Activated B cell treated with CpG ODN at 0.5 μM for 24 hours (primary cell): ENCODE data around the gene NIFK. TPM values are rescaled to one million over a fixed set of nuclear protein-coding genes. Genes with fewer than 3 reads are reported as not detected.

Experiments
- ATAC-seq: fragments of 200-7000 bp; cut with Tn5 transposase; one replicate; pipeline ENCODE4 v1.10.0; 2021; ENCODE audit warnings: low read depth, mild to moderate bottlenecking, moderate library complexity
- CTCF ChIA-PET: fragments of 350-600 bp; sonication (Branson Sonifier 250); formaldehyde crosslinking; loops from one replicate; lab custom pipeline; 2021; ENCODE audit warnings: antibody characterized with exemption; lab: Charles Lee
- POLR2A ChIA-PET: fragments of 350-600 bp; sonication (Branson Sonifier 250); formaldehyde crosslinking; loops from one replicate; lab custom pipeline; 2021; ENCODE audit warnings: antibody characterized with exemption; lab: Charles Lee
- DNase-seq: peaks from one replicate; pipeline ENCODE4 v3.0.0; 2022
- H3K27ac Mint-ChIP-seq: one replicate; pipeline ENCODE4 v1.8.0; 2020; ENCODE audit warnings: mixed read lengths
- H3K27me3 Mint-ChIP-seq: one replicate; pipeline ENCODE4 v1.8.0; 2021; ENCODE audit warnings: mixed read lengths
- H3K36me3 Mint-ChIP-seq: one replicate; pipeline ENCODE4 v1.8.0; 2021; ENCODE audit warnings: low read depth, mixed read lengths
- H3K4me1 Mint-ChIP-seq: one replicate; pipeline ENCODE4 v1.8.0; 2021; ENCODE audit warnings: mixed read lengths
- H3K4me3 Mint-ChIP-seq: one replicate; pipeline ENCODE4 v1.8.0; 2020; ENCODE audit warnings: mild to moderate bottlenecking, mixed read lengths
- H3K9me3 Mint-ChIP-seq: one replicate; pipeline ENCODE4 v1.8.0; 2020; ENCODE audit warnings: mixed read lengths
- intact Hi-C: fragments of 100-400 bp; cut with micrococcal nuclease; formaldehyde crosslinking; loops from one replicate; pipeline ENCODE4 v1.15.1; 2024
- total RNA-seq: library from RNA; stranded (reverse); gene quantifications from 2 replicates; pipeline ENCODE4 v1.2.3, GENCODE V29; 2022
- TF ChIP-seq, protein P1 (sequence below): fragments of 200-600 bp; IDR thresholded peaks from one replicate; pipeline ENCODE4 v1.8.0; 2022; ENCODE audit warnings: antibody characterized with exemption, mild to moderate bottlenecking

Gene NIFK
- total RNA-seq, 1 donor from 2014 or later: 86.4 TPM

DNA sequence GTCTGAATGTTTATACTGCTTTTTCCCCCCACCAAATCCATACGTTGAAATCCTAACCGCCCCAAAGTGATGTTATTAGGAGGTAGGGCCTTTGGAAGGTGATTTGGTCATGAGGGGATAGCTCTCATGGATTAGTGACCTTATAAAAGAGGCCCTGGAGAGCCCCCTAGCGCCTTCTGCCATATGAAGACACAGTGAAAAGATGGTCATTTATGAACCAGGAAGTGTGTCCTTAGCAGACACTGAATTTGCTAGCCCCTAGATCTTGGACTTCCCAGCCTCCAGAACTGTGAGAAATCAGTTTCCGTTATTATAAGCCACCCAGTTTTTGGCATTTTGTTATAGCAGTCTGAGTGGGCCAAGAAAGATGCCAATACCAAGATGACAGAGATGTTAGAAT, 11.5 kb upstream of the NIFK start:
- ATAC-seq (peak; percentile 52), DNase-seq (no peak)
- Mint-ChIP-seq H3K4me1 (no peaks in the 10 kb centered on the region), H3K36me3 (no peaks in the 10 kb centered on the region), H3K27me3 (peaks cover 2% of the 10 kb centered on the region), H3K27ac (no peak overlapping the region), H3K4me3 (no peak overlapping the region), H3K9me3 (no peaks in the 10 kb centered on the region)
- intact Hi-C loops: loop anchor here (1.0 kb wide), 1 partner anchor 346 kb away; no protein-coding TSS in a partner anchor
- ChIA-PET POLR2A (no interaction called here), CTCF (interaction anchor here (1.0 kb wide), 1 partner anchor 346 kb away, joined by 3 read pairs; no protein-coding TSS in a partner anchor)
- TF ChIP-seq, protein P1, sequence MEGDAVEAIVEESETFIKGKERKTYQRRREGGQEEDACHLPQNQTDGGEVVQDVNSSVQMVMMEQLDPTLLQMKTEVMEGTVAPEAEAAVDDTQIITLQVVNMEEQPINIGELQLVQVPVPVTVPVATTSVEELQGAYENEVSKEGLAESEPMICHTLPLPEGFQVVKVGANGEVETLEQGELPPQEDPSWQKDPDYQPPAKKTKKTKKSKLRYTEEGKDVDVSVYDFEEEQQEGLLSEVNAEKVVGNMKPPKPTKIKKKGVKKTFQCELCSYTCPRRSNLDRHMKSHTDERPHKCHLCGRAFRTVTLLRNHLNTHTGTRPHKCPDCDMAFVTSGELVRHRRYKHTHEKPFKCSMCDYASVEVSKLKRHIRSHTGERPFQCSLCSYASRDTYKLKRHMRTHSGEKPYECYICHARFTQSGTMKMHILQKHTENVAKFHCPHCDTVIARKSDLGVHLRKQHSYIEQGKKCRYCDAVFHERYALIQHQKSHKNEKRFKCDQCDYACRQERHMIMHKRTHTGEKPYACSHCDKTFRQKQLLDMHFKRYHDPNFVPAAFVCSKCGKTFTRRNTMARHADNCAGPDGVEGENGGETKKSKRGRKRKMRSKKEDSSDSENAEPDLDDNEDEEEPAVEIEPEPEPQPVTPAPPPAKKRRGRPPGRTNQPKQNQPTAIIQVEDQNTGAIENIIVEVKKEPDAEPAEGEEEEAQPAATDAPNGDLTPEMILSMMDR: no peak

DNA sequence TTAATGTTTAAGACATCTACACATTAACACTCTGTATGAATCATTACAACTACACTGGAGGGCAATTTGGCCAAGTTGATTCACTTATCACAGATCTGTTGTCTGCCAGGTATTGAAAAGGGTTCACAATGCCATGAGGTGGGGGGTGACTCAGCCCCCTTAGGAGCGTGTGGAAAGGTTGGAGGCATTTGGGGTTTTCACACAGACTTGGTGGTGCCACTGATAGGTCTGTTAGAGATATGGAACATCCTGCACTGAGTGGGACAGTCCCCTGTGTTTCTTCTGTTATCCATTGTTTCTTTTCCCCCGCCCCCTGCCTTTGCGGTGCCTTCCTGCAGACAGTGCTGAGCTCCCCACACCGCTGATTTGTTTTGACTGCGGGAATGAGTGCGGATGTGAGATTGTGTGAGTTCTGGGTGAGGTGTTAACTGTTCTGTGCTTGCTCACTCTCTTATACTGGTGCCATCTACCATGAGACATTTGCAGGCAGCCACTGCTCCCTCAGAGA, 9.4 kb upstream of the NIFK start:
- no peaks in the 10 kb centered on the region for H3K36me3 Mint-ChIP-seq
- H3K27ac Mint-ChIP-seq: no peak overlapping the region
- TF ChIP-seq, protein P1: no peak
- CTCF ChIA-PET: no interaction called here
- POLR2A ChIA-PET: no interaction called here
- H3K4me1 Mint-ChIP-seq: no peaks in the 10 kb centered on the region
- no peaks in the 10 kb centered on the region for H3K9me3 Mint-ChIP-seq
- peaks cover 2% of the 10 kb centered on the region for H3K27me3 Mint-ChIP-seq
- intact Hi-C loops: no loop called here
- no peak overlapping the region for H3K4me3 Mint-ChIP-seq
- ATAC-seq (no peak), DNase-seq (no peak)

DNA sequence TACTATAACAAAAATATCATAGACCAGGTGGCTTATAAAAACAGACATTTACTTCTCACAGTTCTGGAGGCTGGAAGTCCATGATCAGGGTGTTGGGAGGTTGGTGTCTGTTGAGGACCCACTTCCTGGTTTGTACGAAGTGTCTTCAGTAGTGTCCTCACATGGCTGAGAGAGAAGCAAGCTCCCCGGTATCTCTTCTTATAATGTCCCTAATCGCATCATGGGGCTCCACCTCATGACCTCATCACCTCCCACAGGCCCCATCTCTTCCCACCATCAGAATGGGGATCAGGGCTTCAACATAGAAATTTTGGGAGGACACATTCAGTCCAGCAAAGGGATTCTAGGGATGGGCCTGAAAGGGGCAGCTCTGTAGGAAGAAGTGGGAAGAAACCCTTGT, 4.8 kb upstream of the NIFK start:
- no peak for ATAC-seq
- no peaks in the 10 kb centered on the region for H3K9me3 Mint-ChIP-seq
- H3K4me3 Mint-ChIP-seq: no peak overlapping the region
- H3K36me3 Mint-ChIP-seq: peaks cover 3% of the 10 kb centered on the region
- H3K27ac Mint-ChIP-seq: no peak overlapping the region
- H3K27me3 Mint-ChIP-seq: peaks cover 2% of the 10 kb centered on the region
- no peak for DNase-seq
- intact Hi-C loops: no loop called here
- CTCF ChIA-PET: no interaction called here
- POLR2A ChIA-PET: no interaction called here
- H3K4me1 Mint-ChIP-seq: peaks cover 5% of the 10 kb centered on the region
- TF ChIP-seq, protein P1: no peak

DNA sequence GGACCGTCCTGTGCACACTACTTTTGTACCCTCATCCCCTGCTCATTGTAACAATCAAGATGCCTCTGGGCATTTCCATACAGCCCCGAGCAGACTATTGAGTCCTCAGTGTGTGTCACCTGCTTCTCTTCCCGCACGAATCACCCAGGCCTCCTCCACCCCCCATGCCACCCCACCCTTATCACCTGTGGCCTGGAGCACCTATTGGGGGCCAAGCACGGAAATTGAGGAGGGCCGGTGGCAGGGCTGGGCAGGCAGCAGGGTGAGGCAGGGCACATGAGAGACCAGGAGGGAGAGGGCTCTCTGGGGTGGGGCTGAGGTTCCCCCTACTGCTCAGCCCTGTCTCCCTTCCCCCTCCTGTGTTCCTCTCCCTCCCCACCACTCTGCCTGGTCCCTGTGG, 4.3 kb upstream of the NIFK start:
- ChIA-PET POLR2A (no interaction called here), CTCF (no interaction called here)
- intact Hi-C loops: no loop called here
- no peaks in the 10 kb centered on the region for H3K9me3 Mint-ChIP-seq
- peaks cover 6% of the 10 kb centered on the region for H3K4me1 Mint-ChIP-seq
- no peak overlapping the region for H3K27ac Mint-ChIP-seq
- DNase-seq: no peak
- H3K27me3 Mint-ChIP-seq: no peaks in the 10 kb centered on the region
- peaks cover 8% of the 10 kb centered on the region for H3K36me3 Mint-ChIP-seq
- no peak for ATAC-seq
- TF ChIP-seq, protein P1: no peak
- H3K4me3 Mint-ChIP-seq: no peak overlapping the region

DNA sequence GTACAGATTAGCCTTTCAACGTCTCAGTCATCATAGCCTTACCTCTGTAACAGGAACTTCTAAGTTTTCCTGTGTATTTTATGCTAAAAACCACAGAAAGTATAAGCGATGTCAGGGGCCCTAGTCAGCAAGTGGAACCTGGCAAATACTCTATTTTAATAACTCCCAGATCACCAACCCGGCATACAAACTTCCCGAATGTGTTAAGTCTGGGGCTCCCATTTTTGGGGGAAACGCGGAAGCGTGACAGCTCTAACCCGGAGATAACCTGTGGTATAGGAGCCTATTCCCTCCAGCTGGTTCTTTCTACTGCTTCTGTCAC, 574 bp downstream of the NIFK start:
- peak overlapping the region; percentile 97 for H3K27ac Mint-ChIP-seq
- no peaks in the 10 kb centered on the region for H3K9me3 Mint-ChIP-seq
- ChIA-PET POLR2A (interaction anchor here (0.6 to 6.2 kb wide), 13 partner anchors 10 to 317 kb away, joined by 3 to 95 read pairs (median 6); partner anchors contain the start of genes CLASP1, RNU4ATAC and TSN), CTCF (interaction anchor here (0.6 kb wide), 1 partner anchor 9 kb away, joined by 3 read pairs; no protein-coding TSS in a partner anchor)
- TF ChIP-seq, protein P1: no peak
- H3K4me1 Mint-ChIP-seq: peaks cover 20% of the 10 kb centered on the region
- no peak for ATAC-seq
- H3K36me3 Mint-ChIP-seq: peaks cover 43% of the 10 kb centered on the region
- peak overlapping the region; percentile 97 for H3K4me3 Mint-ChIP-seq
- intact Hi-C loops: loop anchor here (1.0 kb wide), 3 partner anchors 86 to 206 kb away; partner anchors contain the start of gene RNU4ATAC
- no peaks in the 10 kb centered on the region for H3K27me3 Mint-ChIP-seq
- DNase-seq: no peak
